ENCODE data around the gene ARVCF.

Gene ARVCF

GRCh38 chr22:19998232-19998951, 18.2 kb downstream of the ARVCF start:
- DNase-seq: no peak

DNA sequence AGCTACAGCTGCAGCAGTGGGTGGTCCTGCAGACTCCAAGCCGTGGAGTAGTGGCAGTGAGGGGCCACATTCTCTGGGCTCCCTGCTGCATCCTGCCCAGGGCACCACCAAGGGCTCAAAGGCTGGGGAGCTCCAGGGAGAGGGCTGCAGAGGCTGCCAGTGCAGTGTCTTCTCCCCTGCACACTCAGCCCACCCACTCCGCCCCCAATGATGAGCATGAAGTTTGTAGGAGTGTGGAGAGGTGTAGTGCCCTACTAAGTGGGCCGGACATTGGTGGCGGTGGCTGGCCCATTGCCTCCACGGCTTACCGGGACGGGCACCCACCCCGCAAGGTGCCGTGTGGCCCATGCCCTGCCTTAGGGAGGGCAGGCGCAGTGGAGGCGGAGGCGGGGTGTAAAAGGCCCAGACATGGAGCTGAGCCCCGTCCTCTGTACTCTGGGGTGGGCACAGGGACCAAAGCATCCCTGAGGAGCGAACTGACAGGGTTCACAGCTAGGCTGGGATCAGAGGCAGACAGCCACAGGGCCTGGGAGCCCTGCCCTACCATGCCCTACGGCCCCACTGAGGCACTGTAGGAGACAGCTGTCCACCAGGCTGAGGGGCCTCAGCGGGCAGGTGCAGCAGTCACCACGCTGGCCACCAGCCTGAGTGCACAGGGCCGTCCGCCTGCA, 18.9 kb downstream of the ARVCF start:
- DNase-seq: no peak

GRCh38 chr22:19996694-19997384, 19.8 kb downstream of the ARVCF start:
- no peak for DNase-seq

DNA sequence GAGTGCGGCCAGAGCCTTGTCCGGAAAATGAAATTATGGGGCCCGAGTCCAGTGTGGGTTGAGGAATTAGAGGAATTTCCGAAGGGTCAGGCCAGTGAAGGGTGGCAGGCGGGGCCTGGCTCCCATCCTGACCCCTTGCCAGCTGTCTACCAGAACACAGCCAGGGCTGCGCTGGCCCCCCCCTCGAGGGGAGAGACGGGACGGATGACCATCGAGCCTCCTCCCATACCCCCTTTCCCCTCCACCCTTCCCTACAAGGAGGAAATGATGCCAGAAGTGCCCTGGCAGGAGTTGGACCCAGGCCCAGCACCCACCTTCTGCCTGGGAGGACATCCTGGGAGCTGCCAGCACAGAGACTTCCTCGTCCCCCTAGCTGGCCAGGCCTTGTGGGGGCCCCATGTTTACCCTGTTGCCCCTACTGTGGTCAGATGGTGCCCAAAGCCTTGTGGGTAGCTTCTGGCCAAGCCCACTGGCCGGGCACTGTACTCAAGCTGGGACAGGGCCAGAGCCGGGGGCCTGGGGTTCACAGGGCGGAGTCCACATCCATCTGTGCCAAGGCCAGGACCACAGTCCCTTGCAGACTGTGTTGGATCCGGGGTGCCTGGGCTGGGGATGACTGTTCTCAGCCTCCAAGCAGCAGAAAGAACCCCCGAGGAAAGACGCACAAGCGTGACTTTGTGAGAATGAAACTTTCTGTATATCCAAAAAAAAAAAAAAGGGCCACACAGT, 20.8 kb downstream of the ARVCF start:
- no peak for DNase-seq

- no peak for DNase-seq
Measured at GRCh38 chr22:19994851-19995610, 21.6 kb downstream of the ARVCF start.

DNA sequence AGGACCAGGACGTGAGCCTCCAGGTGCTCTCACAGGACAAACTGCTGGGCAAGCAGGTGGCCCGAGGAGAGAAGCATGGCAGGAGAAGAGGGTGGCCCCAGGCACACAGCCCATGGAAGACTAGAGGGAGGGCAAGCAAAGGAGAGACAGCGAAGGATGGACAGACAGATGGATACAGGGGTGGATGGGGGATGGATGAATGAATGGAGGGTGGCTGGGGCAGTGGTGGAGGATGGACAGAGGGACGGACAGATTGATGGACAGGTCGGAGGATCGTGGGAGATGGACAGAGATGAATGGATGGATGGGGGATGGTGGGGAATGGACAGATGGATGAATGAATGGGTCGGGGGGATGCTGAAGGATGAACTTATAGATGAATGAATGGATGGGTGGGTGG, 22.7 kb downstream of the ARVCF start:
- no peak for DNase-seq

DNA sequence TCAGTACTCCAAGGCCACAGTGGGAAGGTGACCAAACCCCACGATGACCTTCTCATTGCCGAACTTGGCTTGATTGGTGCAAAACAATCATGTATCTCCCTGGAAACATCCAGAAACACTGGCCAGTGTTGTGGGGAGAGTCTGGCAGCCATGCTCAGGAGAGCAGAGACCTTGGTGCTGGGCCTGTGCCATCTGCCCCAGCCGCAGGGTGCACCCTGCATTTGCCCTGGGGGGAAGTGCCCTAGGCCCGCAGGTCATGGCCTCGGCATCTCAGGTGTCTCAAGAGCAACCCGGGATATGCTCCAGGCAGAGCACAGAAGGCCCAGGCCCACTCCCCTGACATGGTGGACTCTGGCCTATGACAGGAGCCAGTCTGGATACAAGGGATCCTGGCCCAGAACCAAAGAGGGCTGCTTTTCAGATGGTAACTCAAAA, 23.7 kb downstream of the ARVCF start:
- no peak for DNase-seq

GRCh38 chr22:19992481-19992911, 24.1 kb downstream of the ARVCF start:
- no peak for DNase-seq

DNA sequence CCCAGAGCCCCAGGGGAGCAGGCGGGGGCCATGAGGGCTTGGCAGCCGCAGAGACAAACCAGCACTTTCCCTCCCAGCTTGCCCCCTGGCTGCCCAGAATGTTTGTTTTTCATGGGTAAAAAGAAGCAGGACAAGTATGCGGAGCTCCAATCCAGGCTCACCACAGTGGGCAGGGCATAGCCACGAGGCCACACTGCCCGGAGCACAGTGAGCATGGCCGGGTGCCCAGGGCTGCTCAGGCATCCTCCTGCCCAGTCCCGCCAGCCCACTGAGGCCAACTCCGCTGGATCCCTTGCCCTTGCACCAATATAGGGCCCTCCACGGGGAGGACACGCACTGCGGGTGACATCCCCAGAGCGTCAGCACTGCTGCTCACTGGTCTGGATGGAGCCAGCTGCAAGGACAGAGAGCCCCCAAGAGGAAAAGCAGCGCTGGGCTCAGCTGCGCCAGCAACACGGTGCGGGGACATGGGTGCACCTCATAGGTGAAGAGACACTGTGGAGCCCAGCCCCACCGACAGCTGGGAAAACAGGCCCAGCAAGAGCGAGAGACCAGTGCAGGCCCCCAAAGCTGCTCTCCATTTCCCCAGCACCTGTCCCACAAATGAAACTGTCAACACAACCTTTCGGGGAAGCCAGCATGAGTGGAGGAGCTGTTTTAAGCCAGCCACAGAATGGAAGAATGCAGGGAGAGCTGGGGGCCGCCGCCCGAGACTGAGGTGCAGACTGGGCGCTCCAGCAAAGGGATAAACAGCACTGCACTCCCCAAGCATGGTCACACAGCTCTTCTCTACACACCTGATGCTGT, 24.8 kb downstream of the ARVCF start:
- DNase-seq: no peak

DNA sequence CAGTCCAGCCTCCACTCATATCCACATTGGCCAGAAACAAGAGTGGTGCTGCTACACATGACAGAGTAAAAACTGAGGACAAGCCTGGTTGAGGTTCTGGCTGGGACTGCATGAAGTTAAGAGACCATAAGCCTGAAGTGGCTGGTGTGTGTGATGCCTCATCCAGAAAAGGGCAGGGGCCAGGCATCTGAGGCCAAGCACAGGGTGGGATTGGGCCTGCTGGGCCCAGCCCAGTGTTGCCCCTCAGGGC, 25.3 kb downstream of the ARVCF start:
- no peak for DNase-seq

DNA sequence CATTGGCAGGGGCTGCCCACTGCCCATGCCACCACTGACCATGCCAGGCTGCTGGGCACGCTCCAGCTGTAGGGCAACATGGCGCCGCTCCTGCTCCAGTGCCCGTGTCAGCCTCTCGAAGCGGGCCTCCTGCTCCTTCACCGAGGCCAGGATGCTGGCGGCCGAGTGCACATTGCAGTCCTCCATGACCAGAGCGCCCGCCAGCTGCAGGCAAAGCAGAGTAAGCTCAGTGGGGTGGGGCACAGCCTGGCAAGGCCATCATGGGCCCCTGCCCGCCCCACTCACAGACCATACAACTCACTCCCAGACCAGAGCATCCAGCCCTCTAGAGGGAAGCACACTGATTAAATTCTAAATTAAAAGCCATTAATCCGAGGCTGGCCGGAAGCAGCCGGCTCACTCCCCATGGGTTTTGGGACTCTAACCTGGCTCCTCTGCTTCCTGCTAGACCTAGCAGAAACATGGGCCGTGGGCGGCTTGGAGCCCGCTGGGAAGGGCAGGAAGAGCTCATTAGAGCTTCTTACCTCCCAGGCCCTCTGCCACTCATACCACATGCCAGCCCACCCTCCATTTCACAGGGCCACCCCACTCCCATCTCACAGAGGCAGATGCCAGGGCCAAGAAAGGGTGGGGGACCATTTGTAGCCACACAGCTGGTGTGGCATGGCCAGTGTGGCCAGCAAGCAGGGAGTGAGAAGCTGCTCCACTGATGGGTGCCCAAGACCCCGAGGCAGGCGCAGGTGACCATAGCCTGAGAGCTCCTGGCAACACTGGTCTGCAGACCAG, 25.8 kb downstream of the ARVCF start:
- no peak for DNase-seq

DNA sequence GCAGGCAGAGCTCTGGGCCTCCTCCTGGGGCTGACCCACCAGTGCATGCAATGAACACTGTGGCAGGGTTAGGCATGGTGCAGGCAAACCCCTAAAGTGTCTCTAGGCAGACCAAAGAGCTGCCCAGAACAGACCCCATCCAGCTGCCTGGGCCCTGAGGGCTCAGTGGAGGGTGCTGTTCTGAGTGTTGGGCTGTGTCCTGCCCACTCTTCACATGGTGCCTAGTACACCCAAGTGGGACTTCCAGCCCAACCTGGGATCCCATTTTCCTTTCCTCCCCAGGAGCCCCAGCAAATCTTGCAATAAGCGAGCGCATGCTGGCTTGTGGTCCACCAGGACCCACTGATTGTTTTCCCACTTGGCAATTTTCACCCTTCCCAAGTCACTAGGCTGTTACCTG, 26.4 kb downstream of the ARVCF start:
- DNase-seq: no peak

GRCh38 chr22:19989725-19990067, 26.9 kb downstream of the ARVCF start:
- no peak for DNase-seq

DNA sequence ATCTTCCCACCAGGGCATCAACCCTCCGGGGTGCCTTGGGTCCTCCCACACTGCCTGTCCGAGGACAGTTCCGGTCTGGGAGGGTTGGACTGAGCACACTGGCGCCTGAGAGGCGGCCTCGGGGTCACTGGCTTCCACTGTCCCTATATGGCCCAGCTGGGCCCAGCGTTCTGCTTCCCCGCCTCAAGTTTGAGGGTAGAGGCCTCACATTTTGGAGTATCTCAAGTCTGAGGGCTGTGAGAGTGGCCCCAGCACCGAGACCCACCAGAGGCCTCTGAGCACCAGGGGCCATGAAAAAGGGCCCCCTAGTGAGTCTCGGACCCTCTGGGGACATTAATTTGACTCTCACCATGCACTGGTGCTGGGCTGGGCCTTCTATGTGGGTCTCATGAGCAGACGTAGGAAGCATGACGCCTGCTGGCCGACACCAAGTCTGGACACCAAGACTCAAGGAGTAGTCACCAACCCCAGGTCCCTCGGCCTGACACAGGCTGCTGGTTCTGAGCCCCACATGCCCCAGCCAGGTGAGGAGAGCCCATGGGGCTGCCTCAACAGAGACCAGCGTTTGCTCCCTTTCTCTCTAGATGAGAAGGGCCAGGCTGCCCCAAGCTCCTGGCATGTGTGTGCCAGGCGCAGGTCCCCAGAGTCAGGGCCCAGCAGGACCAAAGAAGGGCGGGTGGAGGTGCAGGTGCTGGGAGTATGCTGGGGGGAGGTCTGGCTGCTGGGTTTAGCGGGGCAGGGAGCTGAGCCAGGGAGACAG, 27.5 kb downstream of the ARVCF start:
- DNase-seq: no peak

DNA sequence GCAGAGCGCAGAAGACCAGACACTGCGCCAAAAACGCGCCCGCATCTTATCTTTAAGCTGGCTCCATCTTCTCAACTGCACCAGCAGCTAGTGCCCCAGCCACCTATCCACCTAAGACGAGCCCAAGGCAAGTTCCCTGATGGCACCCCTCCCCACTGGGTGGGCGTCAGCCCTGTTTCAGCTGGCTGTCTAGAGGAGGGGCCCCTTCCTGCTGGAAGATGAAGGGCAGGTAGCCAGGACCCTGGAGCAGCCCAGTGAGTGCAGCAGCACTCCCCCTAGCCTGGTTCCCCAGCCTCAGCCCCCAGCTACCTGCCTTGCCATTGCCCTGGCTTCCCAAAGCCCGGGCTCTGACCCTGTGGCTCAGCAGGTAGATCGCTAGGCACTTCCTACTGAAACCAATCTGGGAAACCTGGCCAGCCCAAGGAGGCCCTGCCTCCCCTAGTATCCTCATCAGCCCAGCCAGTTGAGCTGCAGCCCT, 28.3 kb downstream of the ARVCF start:
- no peak for DNase-seq

DNA sequence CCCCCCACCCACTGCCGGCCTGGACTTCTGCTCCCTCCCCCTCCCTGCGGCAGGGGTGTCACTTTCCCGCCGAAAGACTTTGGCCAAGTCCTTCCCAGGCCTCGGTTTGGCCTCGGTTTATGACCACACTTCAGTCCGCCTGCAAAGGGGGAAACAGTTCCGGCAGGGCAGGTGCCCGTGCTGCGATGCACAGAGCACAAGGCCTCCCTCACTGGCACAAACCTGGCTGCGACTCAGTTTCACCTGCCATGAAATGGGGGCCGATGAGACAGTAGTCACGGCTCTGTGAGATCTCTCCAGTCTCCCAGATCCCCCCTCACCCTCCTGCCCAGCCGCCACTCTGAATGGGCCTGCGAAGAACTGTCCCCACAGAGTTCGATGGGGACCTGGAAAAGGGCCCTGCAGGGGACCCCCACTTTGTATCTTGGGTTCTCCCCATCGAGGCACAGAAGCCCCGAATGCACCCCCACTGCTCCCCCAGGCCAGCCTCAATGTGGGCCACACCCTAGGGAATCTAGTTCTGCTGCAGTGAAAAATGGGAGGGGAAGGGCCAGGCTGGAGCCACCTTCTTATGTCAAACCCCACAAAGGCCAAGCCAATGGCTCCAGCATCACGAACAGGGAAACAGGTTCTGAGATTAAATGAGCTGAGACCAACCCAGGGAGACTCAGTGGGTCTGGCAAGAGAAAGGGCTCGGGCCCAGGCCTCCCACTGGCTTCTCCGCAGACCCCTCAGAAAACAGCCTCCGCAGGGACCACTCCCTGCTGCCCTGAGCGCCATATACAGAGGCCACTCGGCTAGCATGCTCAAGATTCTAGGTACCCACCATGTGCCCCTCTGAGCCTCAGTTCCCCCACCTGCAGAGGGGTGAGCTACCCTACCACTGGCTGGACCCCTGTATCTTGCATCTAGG, 29.0 kb downstream of the ARVCF start:
- DNase-seq: no peak

DNA sequence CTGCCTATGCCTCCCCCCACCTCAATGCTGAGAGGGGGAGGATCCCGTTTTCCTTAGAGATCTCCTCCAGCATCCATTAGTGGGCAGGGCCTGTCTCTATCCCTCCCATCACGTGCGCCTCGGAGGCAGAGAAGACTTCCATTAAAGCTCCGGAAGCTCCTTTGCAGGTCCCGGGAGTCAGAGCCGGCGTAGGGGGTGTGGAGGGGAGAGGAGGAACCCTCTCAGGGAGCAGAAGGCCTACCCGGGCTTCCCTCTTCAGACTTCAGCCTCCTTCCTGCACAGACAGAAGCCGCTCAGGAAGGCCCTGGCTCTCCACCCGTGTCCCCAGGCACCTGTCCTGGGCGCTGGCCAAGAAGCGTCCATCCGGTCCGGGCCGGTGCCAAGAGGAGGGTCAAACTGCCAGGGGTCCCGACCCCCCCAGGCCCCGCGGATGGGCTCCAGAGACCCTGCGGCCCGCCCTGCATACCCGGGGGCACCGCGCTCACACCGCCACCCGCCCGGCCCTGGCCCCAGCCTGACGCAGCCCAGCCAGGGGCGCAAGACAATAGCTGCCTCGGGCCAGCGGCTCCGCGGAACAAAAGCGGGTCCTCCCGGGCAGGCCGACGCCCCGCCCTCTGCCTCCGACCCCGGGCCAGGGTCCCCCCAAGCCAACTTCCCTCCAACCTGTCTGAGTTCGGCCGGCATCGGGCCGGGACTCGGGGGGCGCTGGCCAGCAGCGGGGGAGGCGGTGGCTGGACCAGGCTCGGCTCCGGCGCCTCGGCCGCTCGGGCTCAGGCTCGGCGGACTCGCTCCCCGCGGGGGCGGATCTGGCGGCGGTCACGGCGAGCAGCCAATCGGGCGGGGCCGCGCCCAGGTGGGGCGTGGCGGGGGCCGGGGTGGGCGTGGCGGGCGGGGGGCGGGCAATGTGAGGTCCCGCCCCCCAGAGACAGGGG, 29.9 kb downstream of the ARVCF start:
- peak; percentile 51 for DNase-seq

DNA sequence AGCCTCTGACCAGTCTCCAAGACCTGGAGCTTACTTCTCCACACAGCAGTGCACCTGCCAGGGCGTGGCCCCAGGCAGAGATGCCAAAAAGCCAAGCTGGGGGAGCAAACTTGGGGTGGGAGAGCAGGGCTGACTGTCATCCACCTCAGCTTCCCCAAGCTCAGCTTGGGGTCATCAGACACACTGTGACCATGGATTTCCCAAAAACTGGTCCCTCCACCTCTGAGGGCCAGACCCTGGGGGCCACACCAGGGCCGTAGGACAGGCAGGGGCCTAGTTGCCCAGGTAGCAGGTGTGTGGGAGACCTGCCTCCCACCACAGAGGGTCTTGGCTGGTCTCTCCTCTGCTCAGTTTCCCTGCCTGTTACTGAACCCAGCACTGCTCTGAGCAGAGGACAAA, 30.6 kb downstream of the ARVCF start:
- DNase-seq: no peak

Measured in activated CD4-positive, alpha-beta T cell treated with anti-CD3 and anti-CD28 coated beads, Interleukin-2, amount 50 U/mL, for 1 hour (primary cell).